BLaER1 treated with 17β-estradiol and CSF1 and Interleukin-3, amounts not matched to agents 10 nM and 100 nM (cell line): Measurements from ENCODE around the gene HINT1.
A peak's percentile ranks its signal among the peaks of the same experiment; 100 is the strongest.

ENCODE experiments used
- H3K27ac ChIP-seq, 11 experiments: shearing (Covaris generic); formaldehyde crosslinking; 2 replicates each; pipeline ENCODE4 v1.8.1; 2022
- H3K27me3 ChIP-seq, 11 experiments: shearing (Covaris generic); formaldehyde crosslinking; 2 replicates each; pipeline ENCODE4 v1.8.1; 2022
- H3K36me3 ChIP-seq, 11 experiments: shearing (Covaris generic); formaldehyde crosslinking; 2 replicates each; pipeline ENCODE4 v1.8.1; 2022
- H3K4me1 ChIP-seq, 10 experiments: shearing (Covaris generic); formaldehyde crosslinking; 2 replicates each; pipeline ENCODE4 v1.8.1; 2022
- H3K4me2 ChIP-seq, 11 experiments: shearing (Covaris generic); formaldehyde crosslinking; 2 replicates each; pipeline ENCODE4 v1.8.1; 2022
- H3K4me3 ChIP-seq, 10 experiments: shearing (Covaris generic); formaldehyde crosslinking; 2 replicates each; pipeline ENCODE4 v1.8.1; 2022
- H3K9ac ChIP-seq, 11 experiments: shearing (Covaris generic); formaldehyde crosslinking; 2 replicates each; pipeline ENCODE4 v1.8.1; 2022
- H3K9me3 ChIP-seq, 11 experiments: shearing (Covaris generic); formaldehyde crosslinking; replicated peaks in 1 of 11; 2 replicates each; pipeline ENCODE4 v1.8.1; 2022
- H4K20me1 ChIP-seq, 11 experiments: shearing (Covaris generic); formaldehyde crosslinking; 2 replicates each; pipeline ENCODE4 v1.8.1; 2022
- Cebpa-rat ChIP-seq, 11 experiments: shearing (Covaris generic); IDR thresholded peaks; 2 replicates each; pipeline ENCODE4 v1.8.1; 2022

HINT1 gene

DNA sequence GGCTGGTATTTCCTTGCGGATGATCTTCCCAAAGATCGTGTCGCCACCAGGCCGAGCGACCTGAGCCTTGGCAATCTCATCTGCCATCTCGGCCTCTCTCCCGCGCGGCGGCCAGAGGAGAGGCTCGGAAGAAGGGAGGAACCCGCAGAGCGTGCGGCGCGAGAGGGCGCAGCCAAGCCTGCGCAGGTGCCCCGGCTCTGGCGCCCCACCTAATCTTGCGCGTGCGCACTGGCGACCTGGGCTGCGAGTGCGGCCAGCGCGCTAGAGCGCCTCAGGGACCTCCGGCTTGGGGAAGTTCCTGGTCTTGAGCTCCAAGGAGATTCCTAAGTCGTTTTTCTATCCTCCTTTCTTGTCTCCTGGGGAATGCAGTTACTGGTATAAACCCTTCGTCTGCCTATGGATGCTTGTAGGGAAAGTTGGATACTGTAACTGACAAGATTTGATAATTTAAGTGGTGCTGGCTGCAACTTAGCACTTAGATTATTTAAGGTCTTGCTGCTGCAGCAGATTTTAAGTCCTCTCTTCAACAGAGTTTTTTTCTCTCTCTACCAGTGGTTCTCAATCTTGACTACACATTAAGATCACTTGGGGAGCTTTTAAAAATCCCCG lies at the start of gene HINT1:
Gene HINT1 (minus strand): TSS at position 138 of the 609 bp plus-strand sequence. CDS start 51 bp downstream, at position 87.
- H3K9ac ChIP-seq: peak within 1 kb of the TSS; percentile 94 to 99 (median 98)
- peak within 1 kb of the TSS; percentile 76 to 93 (median 88) for H3K4me2 ChIP-seq
- H3K36me3 ChIP-seq: peaks cover 25 to 31% (median 28%) of the 10 kb centered on the region in 11 experiments
- peak within 1 kb of the TSS; percentile 78 to 91 (median 86) for H3K4me3 ChIP-seq
- TF ChIP-seq Cebpa-rat (IDR thresholded peaks at IDR 0.05): no peak
- peak within 1 kb of the TSS; percentile 89 to 99 (median 96) for H3K27ac ChIP-seq
- H3K4me1 ChIP-seq: peaks cover 21 to 44% (median 28%) of the 10 kb centered on the region in 10 experiments
- H4K20me1 ChIP-seq: peaks cover 8 to 32% (median 19%) of the 10 kb centered on the region in 11 experiments; a peak in 15 of 22 replicates
- H3K9me3 ChIP-seq: no peaks in the 10 kb centered on the region
- no peaks in the 10 kb centered on the region for H3K27me3 ChIP-seq

- Histone ChIP-seq H3K4me1 (peaks cover 29 to 46% (median 39%) of the 10 kb centered on the region in 10 experiments), H3K27ac (peak overlapping the region in 4 of 11 experiments; percentile 2 to 31 (median 18); a peak in 3 of 22 replicates), H3K9ac (peak overlapping the region in 3 of 11 experiments; percentile 7 to 26 (median 22); a peak in 3 of 22 replicates), H3K4me3 (no peak overlapping the region), H3K27me3 (no peaks in the 10 kb centered on the region), H3K4me2 (peak overlapping the region; percentile 24 to 60 (median 49); a peak in 19 of 22 replicates), H3K9me3 (no peaks in the 10 kb centered on the region), H4K20me1 (no peaks in the 10 kb centered on the region), H3K36me3 (no peaks in the 10 kb centered on the region)
- no peak for TF ChIP-seq Cebpa-rat (IDR thresholded peaks at IDR 0.05)
Observed at GRCh38 chr5:131214609-131215227, 49.7 kb upstream of the HINT1 start.

DNA sequence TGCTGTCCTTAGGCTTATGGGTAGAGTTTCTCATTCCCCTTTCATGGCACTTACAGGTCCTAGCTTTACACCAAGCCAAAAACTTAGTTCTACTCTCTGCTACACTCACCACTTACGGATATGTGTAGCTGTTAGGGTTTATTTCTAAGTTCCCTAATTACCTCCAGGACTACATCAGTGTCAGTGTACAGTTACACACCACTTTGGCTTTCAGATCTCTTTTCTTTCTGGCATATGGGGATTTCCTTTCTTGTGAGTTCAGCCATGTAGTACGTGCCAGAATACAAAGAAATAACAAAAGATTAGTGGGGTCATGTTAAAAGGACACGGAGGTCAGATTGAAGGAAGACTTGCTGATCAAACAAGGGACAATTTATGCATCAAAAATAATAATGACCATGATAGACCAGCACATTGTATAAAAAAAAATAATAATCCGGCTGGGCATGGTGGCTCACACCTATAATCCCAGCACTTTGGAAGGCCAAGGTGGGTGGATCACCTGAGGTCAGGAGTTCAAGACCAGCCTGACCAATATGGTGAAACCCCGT lies 47.5 kb upstream of the HINT1 start:
- Histone ChIP-seq H3K9ac (no peak overlapping the region), H3K9me3 (no peaks in the 10 kb centered on the region), H3K4me1 (peaks cover 38 to 61% (median 54%) of the 10 kb centered on the region in 10 experiments), H4K20me1 (no peaks in the 10 kb centered on the region), H3K27ac (peak overlapping the region in 1 of 11 experiments; percentile 28; a peak in 1 of 22 replicates), H3K4me3 (no peak overlapping the region), H3K27me3 (no peaks in the 10 kb centered on the region), H3K4me2 (peak overlapping the region in 2 of 11 experiments; percentile 6 to 29; a peak in 7 of 22 replicates), H3K36me3 (no peaks in the 10 kb centered on the region)
- no peak for TF ChIP-seq Cebpa-rat (IDR thresholded peaks at IDR 0.05)

DNA sequence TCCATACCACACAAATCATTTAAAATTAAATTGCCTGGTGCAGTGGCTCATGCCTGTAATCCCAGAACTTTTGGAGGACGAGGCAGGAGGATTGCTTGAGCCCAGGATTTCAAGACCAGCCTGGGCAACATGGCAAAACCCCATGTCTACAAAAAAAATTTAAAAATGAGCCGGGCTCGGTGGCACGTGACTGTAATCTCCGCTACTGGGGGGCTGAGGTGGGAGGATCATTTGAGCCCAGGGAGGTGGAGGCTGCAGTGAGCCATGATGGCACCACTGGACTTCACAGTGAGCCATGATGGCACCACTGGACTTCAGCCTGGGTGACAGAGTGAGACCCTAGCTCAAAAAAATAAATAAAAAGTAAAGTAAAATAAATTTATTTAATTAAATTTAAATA lies 46.6 kb upstream of the HINT1 start:
- peak overlapping the region in 4 of 11 experiments; percentile 8 to 47 (median 28); a peak in 5 of 22 replicates for H3K27ac ChIP-seq
- no peaks in the 10 kb centered on the region for H3K36me3 ChIP-seq
- H4K20me1 ChIP-seq: no peaks in the 10 kb centered on the region
- H3K9ac ChIP-seq: no peak overlapping the region
- TF ChIP-seq Cebpa-rat (IDR thresholded peaks at IDR 0.05): no peak
- H3K4me1 ChIP-seq: peaks cover 38 to 68% (median 56%) of the 10 kb centered on the region in 10 experiments
- no peaks in the 10 kb centered on the region for H3K9me3 ChIP-seq
- H3K27me3 ChIP-seq: no peaks in the 10 kb centered on the region
- H3K4me2 ChIP-seq: peak overlapping the region in 10 of 11 experiments; percentile 23 to 94 (median 78); a peak in 12 of 22 replicates
- H3K4me3 ChIP-seq: no peak overlapping the region

GRCh38 chr5:131210151-131210510 lies 45.1 kb upstream of the HINT1 start:
- H3K27ac ChIP-seq: peak overlapping the region; percentile 2 to 82 (median 75); a peak in 21 of 22 replicates
- H3K4me3 ChIP-seq: peak overlapping the region in 2 of 10 experiments; percentile 17 to 24; a peak in 2 of 20 replicates
- TF ChIP-seq Cebpa-rat (IDR thresholded peaks at IDR 0.05): no peak
- peak overlapping the region; percentile 71 to 94 (median 82) for H3K4me2 ChIP-seq
- H3K27me3 ChIP-seq: no peaks in the 10 kb centered on the region
- H3K4me1 ChIP-seq: peaks cover 38 to 72% (median 53%) of the 10 kb centered on the region in 10 experiments
- H4K20me1 ChIP-seq: no peaks in the 10 kb centered on the region
- H3K9ac ChIP-seq: peak overlapping the region in 10 of 11 experiments; percentile 4 to 67 (median 50); a peak in 19 of 22 replicates
- no peaks in the 10 kb centered on the region for H3K9me3 ChIP-seq
- no peaks in the 10 kb centered on the region for H3K36me3 ChIP-seq

DNA sequence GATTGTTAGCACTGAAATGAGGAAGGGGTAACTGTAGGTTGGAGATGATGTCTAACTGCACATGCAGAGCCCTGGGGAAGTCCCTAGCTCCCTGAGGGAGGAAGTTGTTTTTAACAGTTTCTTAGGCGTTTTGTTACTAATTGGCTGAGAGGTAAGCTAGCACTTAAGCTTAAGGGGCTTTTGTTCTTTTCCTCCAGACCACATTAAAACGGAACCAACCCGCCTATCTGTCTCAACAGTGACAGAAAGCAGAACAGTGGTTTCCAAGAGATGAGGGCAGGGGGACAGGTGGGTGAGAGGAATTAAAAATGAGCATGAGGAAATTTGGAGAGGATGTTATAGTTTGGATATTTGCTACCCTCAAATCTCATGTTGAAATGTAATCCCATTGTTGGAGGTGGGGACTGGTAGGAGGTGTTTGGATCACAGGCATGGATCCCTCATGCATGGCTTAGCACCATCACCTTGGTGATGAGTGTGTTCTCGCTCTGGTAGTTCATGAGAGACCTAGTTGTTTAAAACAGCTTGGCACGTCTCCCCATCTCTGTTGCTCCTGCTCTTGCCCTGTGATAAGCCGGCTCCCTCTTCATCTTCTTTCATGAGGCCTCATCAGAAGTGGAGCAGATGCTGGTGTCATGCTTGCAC lies 44.6 kb upstream of the HINT1 start:
- peak overlapping the region; percentile 2 to 82 (median 75); a peak in 21 of 22 replicates for H3K27ac ChIP-seq
- no peak for TF ChIP-seq Cebpa-rat (IDR thresholded peaks at IDR 0.05)
- no peaks in the 10 kb centered on the region for H4K20me1 ChIP-seq
- peaks cover 33 to 67% (median 48%) of the 10 kb centered on the region in 10 experiments for H3K4me1 ChIP-seq
- H3K9ac ChIP-seq: peak overlapping the region in 10 of 11 experiments; percentile 4 to 67 (median 50); a peak in 20 of 22 replicates
- H3K27me3 ChIP-seq: no peaks in the 10 kb centered on the region
- H3K36me3 ChIP-seq: no peaks in the 10 kb centered on the region
- peak overlapping the region; percentile 71 to 94 (median 82) for H3K4me2 ChIP-seq
- H3K4me3 ChIP-seq: peak overlapping the region in 2 of 10 experiments; percentile 17 to 24; a peak in 4 of 20 replicates
- H3K9me3 ChIP-seq: no peaks in the 10 kb centered on the region

GRCh38 chr5:131209175-131209505 lies 44.1 kb upstream of the HINT1 start:
- no peaks in the 10 kb centered on the region for H3K36me3 ChIP-seq
- H3K9me3 ChIP-seq: no peaks in the 10 kb centered on the region
- H3K4me3 ChIP-seq: peak overlapping the region in 2 of 10 experiments; percentile 17 to 24; a peak in 3 of 20 replicates
- no peaks in the 10 kb centered on the region for H4K20me1 ChIP-seq
- H3K9ac ChIP-seq: peak overlapping the region in 8 of 11 experiments; percentile 5 to 67 (median 50); a peak in 9 of 22 replicates
- no peaks in the 10 kb centered on the region for H3K27me3 ChIP-seq
- peaks cover 30 to 62% (median 43%) of the 10 kb centered on the region in 10 experiments for H3K4me1 ChIP-seq
- peak overlapping the region in 9 of 11 experiments; percentile 68 to 82 (median 77); a peak in 18 of 22 replicates for H3K27ac ChIP-seq
- no peak for TF ChIP-seq Cebpa-rat (IDR thresholded peaks at IDR 0.05)
- peak overlapping the region; percentile 71 to 94 (median 82) for H3K4me2 ChIP-seq

GRCh38 chr5:131206772-131207171 lies 41.7 kb upstream of the HINT1 start:
- Histone ChIP-seq H3K4me1 (peaks cover 29 to 50% (median 37%) of the 10 kb centered on the region in 10 experiments), H4K20me1 (no peaks in the 10 kb centered on the region), H3K9me3 (no peaks in the 10 kb centered on the region), H3K4me3 (no peak overlapping the region), H3K9ac (no peak overlapping the region), H3K27me3 (no peaks in the 10 kb centered on the region), H3K4me2 (peak overlapping the region in 4 of 11 experiments; percentile 0 to 14 (median 8); a peak in 6 of 22 replicates), H3K36me3 (peaks cover 0 to 17% (median 7%) of the 10 kb centered on the region in 11 experiments; a peak in 9 of 22 replicates), H3K27ac (peak overlapping the region in 2 of 11 experiments; percentile 8 to 31; a peak in 3 of 22 replicates)
- TF ChIP-seq Cebpa-rat (IDR thresholded peaks at IDR 0.05): no peak
